ENCODE data around the gene TBCD. TPM values are rescaled to one million over a fixed set of nuclear protein-coding genes. Genes with fewer than 3 reads are reported as not detected.

Gene TBCD
- total RNA-seq, 1 donor from 2014 or later: 31.8 TPM

DNA sequence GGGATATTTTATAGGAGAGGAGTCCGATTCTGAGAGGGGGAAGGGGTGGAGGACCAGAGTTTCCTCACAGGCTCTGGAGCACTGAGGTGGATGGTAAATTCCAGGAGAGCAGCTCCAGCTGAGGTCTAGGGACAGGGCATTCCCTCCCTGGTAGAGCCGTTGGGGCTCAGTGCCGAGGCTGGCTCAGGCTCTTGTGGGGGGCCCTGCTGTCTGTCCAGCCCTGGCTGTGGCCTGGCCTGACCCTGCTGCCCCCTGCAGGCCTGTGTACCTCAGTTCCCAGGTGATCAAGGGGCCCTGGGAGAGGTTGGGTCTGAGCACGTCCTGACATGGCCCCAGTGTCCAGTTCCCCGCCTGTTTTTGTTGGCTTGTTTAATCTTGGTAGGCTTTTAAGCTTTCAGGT lies 71.1 kb downstream of the TBCD start:
- Histone ChIP-seq H3K4me1 (ENCODE audit: insufficient read depth, low read length) (no peaks in the 10 kb centered on the region), H3K27me3 (ENCODE audit: insufficient read depth, low read length) (no peaks in the 10 kb centered on the region), H3K9ac (ENCODE audit: low read length) (no peak overlapping the region), H4K20me1 (ENCODE audit: insufficient read depth, low read length) (peaks cover 14% of the 10 kb centered on the region), H3K79me2 (ENCODE audit: insufficient read depth, low read length) (peaks cover 3% of the 10 kb centered on the region), H3K36me3 (ENCODE audit: insufficient read depth, low read length) (no peaks in the 10 kb centered on the region), H3K9me3 (ENCODE audit: insufficient read depth, low read depth, low read length) (peaks cover 5% of the 10 kb centered on the region), H3K27ac (ENCODE audit: low read depth, low read length) (no peak overlapping the region), H3K4me3 (ENCODE audit: insufficient read depth, low read depth, low read length) (no peak overlapping the region), H2AFZ (ENCODE audit: low read depth, low read length) (no peak overlapping the region), H3K4me2 (ENCODE audit: low read length) (no peak overlapping the region)
- Mint-ChIP-seq H3K27me3 (ENCODE audit: low read depth, unreplicated experiment) (no peaks in the 10 kb centered on the region), H3K27ac (ENCODE audit: unreplicated experiment) (no peak overlapping the region), H3K9me3 (ENCODE audit: unreplicated experiment) (no peaks in the 10 kb centered on the region), H3K36me3 (ENCODE audit: low read depth, unreplicated experiment) (peaks cover 4% of the 10 kb centered on the region), H3K4me1 (ENCODE audit: low read depth, unreplicated experiment) (no peaks in the 10 kb centered on the region), H3K4me3 (ENCODE audit: unreplicated experiment) (no peak overlapping the region)
- no peak for TF ChIP-seq EZH2 (IDR thresholded peaks at IDR 0.05; ENCODE audit: insufficient read depth, low read length)
- TF ChIP-seq, protein P1, sequence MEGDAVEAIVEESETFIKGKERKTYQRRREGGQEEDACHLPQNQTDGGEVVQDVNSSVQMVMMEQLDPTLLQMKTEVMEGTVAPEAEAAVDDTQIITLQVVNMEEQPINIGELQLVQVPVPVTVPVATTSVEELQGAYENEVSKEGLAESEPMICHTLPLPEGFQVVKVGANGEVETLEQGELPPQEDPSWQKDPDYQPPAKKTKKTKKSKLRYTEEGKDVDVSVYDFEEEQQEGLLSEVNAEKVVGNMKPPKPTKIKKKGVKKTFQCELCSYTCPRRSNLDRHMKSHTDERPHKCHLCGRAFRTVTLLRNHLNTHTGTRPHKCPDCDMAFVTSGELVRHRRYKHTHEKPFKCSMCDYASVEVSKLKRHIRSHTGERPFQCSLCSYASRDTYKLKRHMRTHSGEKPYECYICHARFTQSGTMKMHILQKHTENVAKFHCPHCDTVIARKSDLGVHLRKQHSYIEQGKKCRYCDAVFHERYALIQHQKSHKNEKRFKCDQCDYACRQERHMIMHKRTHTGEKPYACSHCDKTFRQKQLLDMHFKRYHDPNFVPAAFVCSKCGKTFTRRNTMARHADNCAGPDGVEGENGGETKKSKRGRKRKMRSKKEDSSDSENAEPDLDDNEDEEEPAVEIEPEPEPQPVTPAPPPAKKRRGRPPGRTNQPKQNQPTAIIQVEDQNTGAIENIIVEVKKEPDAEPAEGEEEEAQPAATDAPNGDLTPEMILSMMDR (IDR thresholded peaks at IDR 0.05; ENCODE audit: insufficient read depth, low read depth, low read length): no peak
- DNase-seq (ENCODE audit: low read depth) (no peak), FAIRE-seq (no peak)

DNA sequence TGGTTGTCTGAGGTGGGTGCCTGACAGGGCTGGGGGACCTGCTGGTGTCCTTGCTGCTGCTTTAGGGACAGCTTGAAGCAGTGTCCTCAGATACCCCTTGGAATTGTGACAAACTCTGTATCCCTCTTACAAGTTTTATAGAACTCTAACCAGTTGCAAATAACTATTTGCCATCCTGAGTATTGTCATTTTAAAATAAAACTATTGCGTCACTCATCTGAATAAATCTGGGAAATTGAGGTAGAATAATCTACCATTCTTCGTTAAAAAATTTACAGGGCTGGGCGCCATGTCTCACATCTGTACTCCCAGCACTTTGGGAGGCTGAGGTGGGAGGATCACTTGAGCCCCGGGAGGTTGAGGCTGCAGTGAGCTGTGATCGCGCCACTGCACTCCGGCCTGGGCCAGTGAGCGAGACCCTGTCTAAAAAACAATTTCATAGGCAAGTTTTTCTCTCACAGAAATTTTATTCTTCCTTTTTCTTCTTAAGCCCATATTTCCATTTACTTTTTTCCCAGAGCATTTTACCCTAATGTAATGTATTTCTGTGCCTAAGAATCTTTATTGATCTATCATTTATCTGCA lies 73.8 kb downstream of the TBCD start:
- TF ChIP-seq, protein P1 (IDR thresholded peaks at IDR 0.05; ENCODE audit: insufficient read depth, low read depth, low read length): no peak
- TF ChIP-seq EZH2 (IDR thresholded peaks at IDR 0.05; ENCODE audit: insufficient read depth, low read length): no peak
- no peak overlapping the region for H3K27ac ChIP-seq (ENCODE audit: low read depth, low read length)
- H4K20me1 ChIP-seq (ENCODE audit: insufficient read depth, low read length): peaks cover 14% of the 10 kb centered on the region
- Mint-ChIP-seq H3K9me3 (ENCODE audit: unreplicated experiment) (no peaks in the 10 kb centered on the region), H3K36me3 (ENCODE audit: low read depth, unreplicated experiment) (peaks cover 3% of the 10 kb centered on the region), H3K27ac (ENCODE audit: unreplicated experiment) (no peak overlapping the region), H3K4me3 (ENCODE audit: unreplicated experiment) (no peak overlapping the region), H3K27me3 (ENCODE audit: low read depth, unreplicated experiment) (no peaks in the 10 kb centered on the region), H3K4me1 (ENCODE audit: low read depth, unreplicated experiment) (no peaks in the 10 kb centered on the region)
- no peak for FAIRE-seq
- no peaks in the 10 kb centered on the region for H3K36me3 ChIP-seq (ENCODE audit: insufficient read depth, low read length)
- H3K79me2 ChIP-seq (ENCODE audit: insufficient read depth, low read length): no peaks in the 10 kb centered on the region
- H3K4me3 ChIP-seq (ENCODE audit: insufficient read depth, low read depth, low read length): no peak overlapping the region
- no peaks in the 10 kb centered on the region for H3K9me3 ChIP-seq (ENCODE audit: insufficient read depth, low read depth, low read length)
- H3K4me2 ChIP-seq (ENCODE audit: low read length): no peak overlapping the region
- H3K9ac ChIP-seq (ENCODE audit: low read length): no peak overlapping the region
- no peaks in the 10 kb centered on the region for H3K4me1 ChIP-seq (ENCODE audit: insufficient read depth, low read length)
- DNase-seq (ENCODE audit: low read depth): no peak
- H2AFZ ChIP-seq (ENCODE audit: low read depth, low read length): no peak overlapping the region
- H3K27me3 ChIP-seq (ENCODE audit: insufficient read depth, low read length): no peaks in the 10 kb centered on the region

DNA sequence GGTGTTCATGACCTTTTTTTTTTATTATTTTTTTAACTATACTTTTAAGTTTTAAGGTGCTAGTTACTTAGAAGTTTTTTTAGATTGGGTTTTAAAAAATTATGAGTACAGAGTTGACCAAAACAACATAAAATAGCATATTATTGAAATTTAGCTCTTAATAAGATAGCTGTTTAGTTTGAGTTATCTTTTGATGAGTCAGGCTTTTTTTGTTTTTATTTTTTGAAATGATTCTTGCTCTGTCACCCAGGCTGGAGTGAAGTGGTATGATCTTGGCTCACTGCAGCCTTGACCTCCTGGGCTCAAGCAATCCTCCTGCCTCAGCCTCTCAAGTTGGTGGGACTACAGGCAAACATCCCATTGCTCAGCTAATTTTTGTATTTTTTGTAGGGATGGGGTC lies 74.3 kb downstream of the TBCD start:
- Histone ChIP-seq H3K4me1 (ENCODE audit: insufficient read depth, low read length) (no peaks in the 10 kb centered on the region), H3K4me3 (ENCODE audit: insufficient read depth, low read depth, low read length) (no peak overlapping the region), H3K9ac (ENCODE audit: low read length) (no peak overlapping the region), H3K79me2 (ENCODE audit: insufficient read depth, low read length) (no peaks in the 10 kb centered on the region), H3K36me3 (ENCODE audit: insufficient read depth, low read length) (no peaks in the 10 kb centered on the region), H2AFZ (ENCODE audit: low read depth, low read length) (no peak overlapping the region), H3K27ac (ENCODE audit: low read depth, low read length) (no peak overlapping the region), H4K20me1 (ENCODE audit: insufficient read depth, low read length) (peaks cover 14% of the 10 kb centered on the region), H3K4me2 (ENCODE audit: low read length) (no peak overlapping the region), H3K27me3 (ENCODE audit: insufficient read depth, low read length) (no peaks in the 10 kb centered on the region), H3K9me3 (ENCODE audit: insufficient read depth, low read depth, low read length) (no peaks in the 10 kb centered on the region)
- DNase-seq (ENCODE audit: low read depth): no peak
- Mint-ChIP-seq H3K4me3 (ENCODE audit: unreplicated experiment) (no peak overlapping the region), H3K9me3 (ENCODE audit: unreplicated experiment) (no peaks in the 10 kb centered on the region), H3K36me3 (ENCODE audit: low read depth, unreplicated experiment) (peaks cover 3% of the 10 kb centered on the region), H3K27me3 (ENCODE audit: low read depth, unreplicated experiment) (no peaks in the 10 kb centered on the region), H3K4me1 (ENCODE audit: low read depth, unreplicated experiment) (no peaks in the 10 kb centered on the region), H3K27ac (ENCODE audit: unreplicated experiment) (no peak overlapping the region)
- FAIRE-seq: no peak
- TF ChIP-seq EZH2 (IDR thresholded peaks at IDR 0.05; ENCODE audit: insufficient read depth, low read length): no peak
- TF ChIP-seq, protein P1 (IDR thresholded peaks at IDR 0.05; ENCODE audit: insufficient read depth, low read depth, low read length): no peak
